Left ventricle myocardium superior (tissue), 1 donor: ENCODE results near the gene ITM2A. TPM values are rescaled to one million over a fixed set of nuclear protein-coding genes. Genes with fewer than 3 reads are reported as not detected.

ENCODE experiments used
- ATAC-seq: fragments of 200-7000 bp; cut with Tn5 transposase; one replicate; pipeline ENCODE4 v1.9.1; 2020; ENCODE audit warnings: mild to moderate bottlenecking, moderate library complexity
- DNase-seq: peaks from one replicate; pipeline ENCODE4 v3.0.0-alpha.2; 2020
- intact Hi-C: fragments of 100-400 bp; cut with micrococcal nuclease; formaldehyde crosslinking; loops from one replicate; pipeline ENCODE4 v1.11.0; 2022
- long read RNA-seq: library from polyadenylated mRNA; unstranded; transcript quantifications from one replicate; pipeline ENCODE4 v2.0.0, GENCODE V29; 2021
- total RNA-seq: library from RNA; stranded (reverse); fragmentation: NEBNext Ultra II Directional; extraction: Animal tissue kit (Norgen Biotek cat#: 25700); gene quantifications from one replicate; pipeline ENCODE4 v1.2.1, GENCODE V29; 2021
- donor health status: DM: no; HTN: yes; CAD: no; lungs with severe emphysema.

Gene ITM2A
- 68.4 TPM for total RNA-seq
- long read RNA-seq, transcript ITM2A-201 (6 exons, 1,641 nt): major isoform, 81 of 103 reads
- long read RNA-seq, partial matches to known transcripts: 7 of 103 reads
- long read RNA-seq, other reads (novel, unspliced or antisense): 12 of 103 reads

DNA sequence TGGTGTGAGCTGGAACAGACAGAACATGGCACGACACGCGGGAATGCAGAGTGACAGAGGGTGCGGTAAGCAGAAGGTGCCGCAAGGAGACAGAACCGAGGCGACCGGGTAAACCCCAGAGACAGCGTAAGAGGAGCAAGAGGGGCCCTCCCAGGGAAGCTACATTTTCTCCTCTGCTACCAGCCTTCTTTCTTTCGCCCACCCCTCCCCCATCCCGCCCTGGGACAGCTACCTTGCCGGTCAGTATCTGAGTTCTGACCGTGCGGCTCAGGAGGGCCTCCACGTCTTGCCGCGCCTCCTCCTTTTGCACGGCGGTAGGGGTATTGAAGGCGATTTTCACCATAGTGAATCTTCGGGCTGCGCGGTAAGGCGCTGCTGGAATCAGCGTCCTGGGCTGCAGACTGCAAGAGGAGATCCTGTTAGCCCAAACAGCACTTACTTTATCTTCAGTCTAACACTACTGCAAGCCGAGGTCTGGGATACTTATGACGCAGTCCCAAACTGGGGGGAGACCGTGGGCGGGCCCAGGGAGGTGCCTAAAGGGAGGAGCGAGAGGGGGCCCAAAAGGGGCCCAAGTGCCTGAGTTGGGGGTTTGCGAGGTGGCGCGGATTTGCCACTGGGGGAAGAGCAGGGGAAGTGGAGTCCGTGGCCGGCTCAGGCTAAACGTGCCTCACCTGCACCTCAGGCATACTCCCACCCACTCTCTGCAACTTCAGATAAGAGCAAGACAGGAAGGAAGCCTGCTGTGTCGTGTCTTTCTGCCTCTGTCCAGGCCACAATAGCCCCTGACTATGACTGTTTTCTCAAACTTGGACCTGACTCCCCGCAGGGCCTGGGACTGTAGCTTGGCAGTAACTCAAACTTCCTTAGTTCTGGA, at the start of gene ITM2A:
ITM2A (minus strand) TSS at position 462 of the 877 bp plus-strand sequence; CDS start at position 343, 119 bp downstream.
- ATAC-seq: peak; percentile 85
- intact Hi-C loops: no loop called here
- peak; percentile 44 for DNase-seq

DNA sequence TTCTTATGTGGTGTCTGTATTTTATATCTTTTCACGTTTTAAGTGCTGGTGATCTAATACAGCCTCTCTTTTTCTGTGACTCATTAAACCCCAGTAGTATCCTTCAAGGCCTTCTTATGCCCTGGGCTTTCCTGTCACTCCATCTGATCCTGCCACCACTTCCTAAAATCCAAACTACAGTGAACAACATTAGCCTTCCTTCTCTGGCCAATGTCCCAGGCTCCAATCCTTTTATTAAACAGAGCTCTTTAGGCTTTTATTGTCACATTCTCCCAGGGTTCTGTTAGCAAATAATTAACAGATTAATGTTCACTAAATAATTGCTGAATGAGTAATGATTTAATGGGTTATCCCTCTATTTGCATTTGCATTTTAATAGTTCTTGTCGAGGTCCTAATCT, 47.9 kb upstream of the ITM2A start:
- intact Hi-C loops: no loop called here
- ATAC-seq: no peak

GRCh38 chrX:79413963-79414362, 46.8 kb upstream of the ITM2A start:
- DNase-seq (no peak), ATAC-seq (no peak)
- intact Hi-C loops: no loop called here

More for the DNA sequence above, 47.9 kb upstream of the ITM2A start:
- no peak for DNase-seq

GRCh38 chrX:79412972-79413371, 45.8 kb upstream of the ITM2A start:
- intact Hi-C loops: no loop called here
- DNase-seq (no peak), ATAC-seq (no peak)

- no peak for ATAC-seq
- no peak for DNase-seq
- intact Hi-C loops: no loop called here
These were observed 45.0 kb upstream of the ITM2A start for GRCh38 chrX:79412166-79412565.

GRCh38 chrX:79409657-79410056, 42.5 kb upstream of the ITM2A start:
- DNase-seq (no peak), ATAC-seq (no peak)
- intact Hi-C loops: no loop called here

DNA sequence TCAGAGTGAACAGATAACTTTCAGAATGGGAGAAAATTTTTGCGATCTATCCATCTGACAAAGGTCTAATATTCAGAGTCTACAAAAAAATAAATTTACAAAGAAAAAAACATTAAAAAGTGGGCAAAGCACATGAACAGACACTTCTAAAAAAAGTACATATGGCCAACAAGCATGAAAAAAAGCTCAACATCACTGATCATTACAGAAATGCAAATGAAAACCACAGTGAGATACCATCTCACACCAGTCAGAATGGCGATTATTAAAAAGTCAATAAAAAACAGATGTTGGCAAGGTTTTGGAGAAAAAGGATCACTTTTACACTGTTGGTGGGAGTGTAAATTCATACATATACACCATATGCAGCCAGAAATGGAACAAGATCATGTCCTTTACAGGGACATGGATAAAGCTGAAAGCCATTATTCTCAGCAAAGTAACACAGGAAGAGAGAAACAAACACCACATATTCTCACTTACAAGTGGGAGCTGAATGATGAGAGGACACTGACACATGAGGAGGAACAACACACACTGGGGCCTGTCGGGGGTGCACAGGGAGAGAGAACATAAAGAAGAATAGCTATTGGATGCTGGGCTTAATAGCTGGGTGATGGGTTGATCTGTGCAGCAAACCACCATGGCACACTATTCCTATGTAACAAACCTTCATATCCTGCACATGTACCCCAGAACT, 41.6 kb upstream of the ITM2A start:
- DNase-seq (no peak), ATAC-seq (no peak)
- intact Hi-C loops: no loop called here

GRCh38 chrX:79400623-79401022, 33.5 kb upstream of the ITM2A start:
- DNase-seq: no peak
- no peak for ATAC-seq
- intact Hi-C loops: no loop called here

- DNase-seq (no peak), ATAC-seq (no peak)
- intact Hi-C loops: no loop called here
These were observed 8.2 kb upstream of the ITM2A start for GRCh38 chrX:79375340-79375739.

- intact Hi-C loops: no loop called here
These were observed 4.5 kb upstream of the ITM2A start for GRCh38 chrX:79371640-79372039.

DNA sequence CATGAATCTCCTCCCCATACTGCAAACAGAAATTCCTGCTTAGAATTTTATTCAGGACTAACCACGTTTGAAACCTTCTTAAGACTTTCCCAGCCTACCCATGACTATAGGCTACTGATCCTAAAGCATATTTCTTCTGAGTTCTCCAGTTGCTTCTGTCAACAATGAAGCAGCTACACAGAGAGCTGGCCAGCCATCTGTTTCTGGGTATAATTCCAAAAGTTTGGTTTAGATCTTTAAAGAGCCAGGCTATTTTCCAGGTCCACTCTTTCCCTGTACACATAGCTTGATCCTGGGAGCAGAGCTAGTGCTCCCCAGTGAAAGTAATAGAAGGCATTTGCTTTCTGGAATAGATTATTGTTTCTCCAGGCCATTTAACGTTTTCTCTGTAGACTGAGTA, 4.0 kb upstream of the ITM2A start:
- DNase-seq (no peak), ATAC-seq (no peak)
- intact Hi-C loops: no loop called here

More at GRCh38 chrX:79371640-79372039, 4.5 kb upstream of the ITM2A start:
- ATAC-seq: no peak
- no peak for DNase-seq

DNA sequence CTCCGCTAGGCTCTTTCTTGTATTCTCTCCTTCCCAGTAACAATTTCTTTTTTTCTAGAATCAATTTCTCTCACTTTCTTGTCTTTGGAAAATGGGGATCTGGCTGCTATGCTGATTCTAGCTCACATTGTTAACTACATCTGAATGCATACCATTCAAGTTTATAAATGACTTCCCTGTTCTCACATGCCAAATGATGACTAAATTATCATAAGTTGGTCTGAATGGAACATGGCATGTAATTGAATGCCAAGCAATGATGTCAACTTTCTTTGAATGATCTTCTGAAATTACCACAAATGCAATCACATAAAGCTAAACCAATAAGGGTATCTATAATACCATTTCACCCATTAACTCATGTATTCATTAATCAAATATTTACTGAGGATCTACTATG, 2.7 kb upstream of the ITM2A start:
- intact Hi-C loops: no loop called here
- ATAC-seq (no peak), DNase-seq (no peak)

DNA sequence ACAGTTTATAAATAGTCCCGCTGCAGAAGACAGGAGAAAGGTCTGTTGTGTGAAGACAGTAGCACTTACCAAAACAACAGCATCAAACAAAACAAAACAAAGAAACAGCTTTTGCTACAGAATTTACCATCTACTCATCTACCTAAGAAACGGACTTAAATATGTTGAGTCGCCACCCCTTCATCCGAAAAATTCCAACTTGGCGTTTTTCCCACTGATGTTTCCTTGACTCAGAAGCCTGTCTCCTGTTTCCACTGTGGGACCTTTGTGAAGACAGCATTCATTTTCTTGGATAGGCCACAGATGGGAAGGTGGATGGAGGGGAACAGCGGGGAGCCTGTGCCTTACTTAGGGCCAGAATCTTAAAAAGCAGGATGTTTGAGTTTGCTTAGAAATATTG, 1.3 kb upstream of the ITM2A start:
- no peak for DNase-seq
- ATAC-seq: no peak
- intact Hi-C loops: no loop called here

DNA sequence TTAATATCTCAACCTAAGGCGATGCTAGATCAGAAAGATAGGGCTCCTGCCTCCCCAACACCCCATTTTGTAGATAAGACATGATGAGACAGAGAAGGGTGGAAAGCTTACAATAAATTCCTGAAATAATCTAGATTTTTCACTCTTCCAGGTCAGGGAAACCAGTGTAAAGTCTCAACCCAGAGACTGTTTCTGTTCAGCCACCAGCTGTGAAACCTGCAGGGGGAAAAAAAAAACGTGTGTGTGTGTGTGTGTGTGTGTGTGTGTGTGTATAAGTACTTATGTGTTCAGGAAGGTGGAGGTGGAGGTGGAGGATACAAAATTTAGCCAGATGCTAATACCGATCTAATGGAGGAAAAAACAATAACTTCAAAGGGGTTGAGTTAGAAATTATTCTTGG, 773 bp upstream of the ITM2A start:
- no peak for DNase-seq
- no peak for ATAC-seq
- intact Hi-C loops: no loop called here

GRCh38 chrX:79366556-79366872, 620 bp downstream of the ITM2A start:
- DNase-seq: no peak
- intact Hi-C loops: no loop called here
- ATAC-seq: no peak

- intact Hi-C loops: no loop called here
These were observed 1.5 kb downstream of the ITM2A start for GRCh38 chrX:79365591-79365990.

DNA sequence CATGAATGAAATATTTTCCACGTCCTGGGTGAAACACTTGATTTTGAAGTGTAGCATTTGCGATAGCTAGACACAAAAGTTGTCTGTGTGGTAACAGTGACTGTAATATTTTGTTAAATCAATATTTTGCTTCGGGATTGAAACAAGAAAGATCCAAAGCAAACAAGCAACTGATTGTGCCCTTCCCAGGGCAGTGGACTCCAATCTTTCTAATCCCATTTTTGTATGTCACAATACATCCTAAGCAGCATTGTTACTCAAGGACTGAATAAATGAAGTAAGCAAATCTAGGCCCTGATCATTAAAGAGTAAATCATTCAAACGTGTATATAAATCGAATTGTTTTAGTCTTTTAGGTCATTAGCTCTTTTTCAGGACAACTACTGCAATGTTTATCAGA, 2.8 kb downstream of the ITM2A start:
- intact Hi-C loops: no loop called here

More at GRCh38 chrX:79365591-79365990, 1.5 kb downstream of the ITM2A start:
- DNase-seq: no peak
- ATAC-seq: no peak

DNA sequence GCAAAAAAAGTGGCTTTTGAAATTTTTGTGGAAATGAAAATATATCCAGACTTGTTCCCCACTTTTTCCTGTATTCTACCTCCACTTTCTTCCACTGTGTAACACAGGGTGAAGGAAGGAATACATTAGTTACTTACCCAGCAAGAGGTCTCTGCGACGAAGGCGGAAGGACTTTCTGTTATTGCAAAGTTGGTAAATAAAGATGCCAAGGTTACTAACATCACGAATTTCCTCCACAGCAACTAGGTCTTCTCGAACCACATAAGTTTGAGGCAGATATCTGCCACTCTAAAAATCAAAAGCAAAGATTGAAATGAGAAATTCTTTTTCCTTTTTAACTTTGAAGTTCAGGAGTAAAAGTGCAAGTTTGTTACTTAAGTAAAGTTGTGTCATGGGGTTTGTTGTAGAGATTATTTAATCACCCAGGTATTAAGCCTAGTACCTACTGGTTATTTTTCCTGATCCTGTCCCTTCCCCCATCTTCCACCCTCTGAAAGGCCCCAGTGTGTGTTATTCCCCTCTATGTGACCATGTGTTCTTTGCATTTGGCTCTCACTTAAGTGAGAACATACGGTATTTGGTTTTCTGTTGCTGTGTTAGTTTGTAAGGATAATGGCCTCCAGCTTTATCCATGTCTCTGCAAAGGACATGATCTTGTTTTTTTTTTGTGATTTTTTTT, 5.8 kb downstream of the ITM2A start:
- ATAC-seq (no peak), DNase-seq (no peak)
- intact Hi-C loops: no loop called here

More for the DNA sequence above, 2.8 kb downstream of the ITM2A start:
- no peak for ATAC-seq
- DNase-seq: no peak

DNA sequence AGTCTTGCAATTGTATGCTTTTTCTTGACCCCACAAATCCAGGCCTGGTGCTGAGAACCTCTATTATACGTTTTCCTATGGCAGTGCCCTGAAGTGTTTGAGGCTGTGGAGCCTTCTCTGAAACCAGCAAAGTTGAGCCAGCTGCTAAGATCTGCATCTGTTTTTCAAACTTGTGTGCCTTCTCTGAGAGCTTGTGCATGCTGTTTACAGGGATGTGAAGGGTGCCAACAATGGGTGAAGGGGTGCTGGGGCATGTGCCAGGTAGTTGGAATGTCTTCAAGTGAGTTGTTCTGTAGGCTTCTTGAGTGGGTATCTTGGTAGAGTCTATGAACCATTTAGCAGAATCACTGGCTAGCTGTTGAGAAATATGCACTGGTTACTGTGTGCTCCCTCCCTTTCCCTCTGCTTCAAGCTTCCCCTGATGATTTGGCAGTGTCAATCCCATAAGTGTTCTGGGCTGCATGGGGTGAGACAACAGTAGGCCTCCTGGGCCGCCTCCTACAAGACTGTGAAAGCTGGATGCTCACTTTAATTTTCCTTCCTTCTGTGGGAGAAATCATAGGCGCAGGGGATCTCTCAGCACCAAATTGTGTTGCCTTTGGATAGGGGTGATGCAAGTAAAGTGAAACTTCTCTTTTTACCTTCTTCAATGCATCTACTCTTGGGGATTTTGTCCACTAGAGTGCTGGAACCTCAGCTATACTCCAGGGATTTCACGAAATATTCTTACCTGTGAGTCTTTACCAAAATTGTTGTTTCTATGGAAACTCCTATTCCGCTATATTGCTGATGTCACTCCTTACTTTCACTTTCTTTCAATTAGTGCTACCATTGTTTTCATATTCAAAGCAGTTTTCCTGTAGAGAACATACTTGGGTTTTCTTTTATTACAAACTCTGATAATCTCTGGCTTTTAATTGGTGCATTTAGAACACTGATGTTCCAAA, 30.0 kb downstream of the ITM2A start:
- DNase-seq (no peak), ATAC-seq (no peak)
- intact Hi-C loops: no loop called here
